Subcutaneous adipose tissue (tissue), 4 donors: ENCODE results near the gene MED13L. TPM values are rescaled to one million over a fixed set of nuclear protein-coding genes. Genes with fewer than 3 reads are reported as not detected.

ENCODE experiments used
- total RNA-seq, 4 donors: library from RNA; depleted of rRNA; stranded (reverse); fragments of >200 nt; gene quantifications; one replicate each; pipeline ENCODE4 v1.1.0, GENCODE V29; 2016
- TF ChIP-seq, protein P1 (sequence below): fragments of 450-650 bp; IDR thresholded peaks from one replicate; pipeline ENCODE4 v1.5.1; 2016; ENCODE audit warnings: low read depth, mild to moderate bottlenecking, control low read depth, antibody characterized with exemption, moderate library complexity

Gene MED13L
- total RNA-seq, 4 donors from 2014 or later, result 164 to 285 (median 225) TPM

- TF ChIP-seq, protein P1, sequence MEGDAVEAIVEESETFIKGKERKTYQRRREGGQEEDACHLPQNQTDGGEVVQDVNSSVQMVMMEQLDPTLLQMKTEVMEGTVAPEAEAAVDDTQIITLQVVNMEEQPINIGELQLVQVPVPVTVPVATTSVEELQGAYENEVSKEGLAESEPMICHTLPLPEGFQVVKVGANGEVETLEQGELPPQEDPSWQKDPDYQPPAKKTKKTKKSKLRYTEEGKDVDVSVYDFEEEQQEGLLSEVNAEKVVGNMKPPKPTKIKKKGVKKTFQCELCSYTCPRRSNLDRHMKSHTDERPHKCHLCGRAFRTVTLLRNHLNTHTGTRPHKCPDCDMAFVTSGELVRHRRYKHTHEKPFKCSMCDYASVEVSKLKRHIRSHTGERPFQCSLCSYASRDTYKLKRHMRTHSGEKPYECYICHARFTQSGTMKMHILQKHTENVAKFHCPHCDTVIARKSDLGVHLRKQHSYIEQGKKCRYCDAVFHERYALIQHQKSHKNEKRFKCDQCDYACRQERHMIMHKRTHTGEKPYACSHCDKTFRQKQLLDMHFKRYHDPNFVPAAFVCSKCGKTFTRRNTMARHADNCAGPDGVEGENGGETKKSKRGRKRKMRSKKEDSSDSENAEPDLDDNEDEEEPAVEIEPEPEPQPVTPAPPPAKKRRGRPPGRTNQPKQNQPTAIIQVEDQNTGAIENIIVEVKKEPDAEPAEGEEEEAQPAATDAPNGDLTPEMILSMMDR, result no peak
Observed at GRCh38 chr12:115972241-115972640, 305.3 kb downstream of the MED13L start.

DNA sequence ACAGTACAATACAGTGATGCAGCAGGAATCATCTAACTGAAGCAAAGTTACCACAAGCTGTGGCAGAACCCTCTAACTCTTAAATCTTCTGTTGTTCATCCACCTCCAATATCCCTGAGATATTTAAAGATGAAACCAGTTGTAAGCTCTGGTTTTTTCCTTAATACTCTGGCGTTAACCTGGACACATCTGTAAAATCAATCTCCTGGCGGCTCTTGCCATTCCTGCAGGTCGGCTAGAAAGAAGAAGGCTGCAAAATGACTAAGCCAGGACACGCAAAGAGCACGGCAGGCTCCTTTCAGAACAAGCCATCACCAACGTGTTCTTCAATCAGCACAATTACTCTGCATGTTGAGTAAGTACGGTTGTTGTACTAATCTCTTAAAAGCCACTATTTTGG, 309.3 kb downstream of the MED13L start:
- TF ChIP-seq, protein P1, result no peak

GRCh38 chr12:115966376-115966775, 311.1 kb downstream of the MED13L start:
- TF ChIP-seq, protein P1, result no peak

GRCh38 chr12:115964626-115965025, 312.9 kb downstream of the MED13L start:
- TF ChIP-seq, protein P1, result no peak

DNA sequence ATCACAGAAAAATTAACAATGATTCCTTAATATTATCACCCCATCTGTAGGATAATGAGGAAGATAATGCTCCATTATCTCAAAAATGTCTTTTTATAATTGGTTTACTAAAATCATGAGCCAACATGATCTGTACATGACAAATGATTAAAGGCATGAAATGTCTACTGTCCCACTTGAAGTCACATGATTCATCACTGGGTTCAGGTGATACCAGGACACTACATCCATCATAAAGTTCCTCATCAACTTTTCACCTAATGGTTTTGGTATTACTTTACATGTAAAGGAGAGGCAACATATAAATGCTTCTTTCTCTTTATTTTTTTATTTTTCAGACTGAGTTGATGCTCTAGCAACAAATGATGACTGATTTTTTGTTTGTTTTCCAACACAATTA, 313.3 kb downstream of the MED13L start:
- TF ChIP-seq, protein P1, result no peak

- TF ChIP-seq, protein P1, result no peak
Observed at GRCh38 chr12:115962216-115962615, 315.3 kb downstream of the MED13L start.

GRCh38 chr12:115960868-115961802, 316.4 kb downstream of the MED13L start:
- TF ChIP-seq, protein P1, result no peak
